Right lobe of liver (tissue), 6 donors: Measurements from ENCODE around the gene DNAJB4. TPM values are rescaled to one million over a fixed set of nuclear protein-coding genes. Genes with fewer than 3 reads are reported as not detected.

ENCODE experiments used
- ATAC-seq, 4 donors: fragments of 200-7000 bp; cut with Tn5 transposase; one replicate each; pipeline ENCODE4 v1.9.1; 2020; ENCODE audit warnings: mild to moderate bottlenecking in 4 of 4, moderate library complexity in 4 of 4
- DNase-seq, 3 donors: peaks; one replicate each; pipeline ENCODE4 v3.0.0-alpha.2; 2020
- H3K27ac ChIP-seq, 3 donors: fragments of 200-600 bp; one replicate each; pipeline ENCODE4 v1.8.0; 2022
- H3K27me3 ChIP-seq, 2 donors: fragments of 200-600 bp; one replicate each; pipeline ENCODE4 v1.8.0; 2022
- H3K36me3 ChIP-seq, 4 donors: fragments of 200-600 bp; sonication (generic) in 1 of 4; one replicate each; pipeline versions ENCODE4 v1.5.1 to v1.8.0; 2017 to 2022; ENCODE audit warnings: control low read depth in 1 of 4
- H3K4me1 ChIP-seq, 4 donors: fragments of 200-600 bp; sonication (generic) in 1 of 4; one replicate each; pipeline versions ENCODE4 v1.5.1 to v1.8.0; 2017 to 2022; ENCODE audit warnings: control low read depth in 1 of 4
- H3K4me3 ChIP-seq, 3 donors: fragments of 200-600 bp; one replicate each; pipeline ENCODE4 v1.8.0; 2022
- H3K9me3 ChIP-seq, 4 donors: fragments of 200-600 bp; sonication (generic) in 1 of 4; one replicate each; pipeline versions ENCODE4 v1.5.1 to v1.8.0; 2017 to 2022; ENCODE audit warnings: control low read depth in 1 of 4
- CTCF ChIP-seq, 4 donors: fragments of 200-600 bp in 3 of 4; fragments of 450-650 bp in 1 of 4; IDR thresholded peaks; one replicate each; pipeline versions ENCODE4 v1.5.1 to v1.8.0; 2016 to 2022; ENCODE audit warnings: antibody characterized with exemption in 4 of 4, mild to moderate bottlenecking in 2 of 4
- POLR2A ChIP-seq: fragments of 450-650 bp; IDR thresholded peaks from one replicate; pipeline ENCODE4 v1.6.1; 2017; ENCODE audit warnings: antibody characterized with exemption, mild to moderate bottlenecking
- WGBS: methylation state at CpG from one replicate; pipeline ENCODE4 v1.1.6; 2018; ENCODE audit warnings: low coverage, low lambda C conversion rate; ENCODE audit not compliant: insufficient coverage; ENCODE audit errors: missing lambda C conversion rate; 5-methylcytosine and 5-hydroxymethylcytosine counted together
- intact Hi-C, 2 donors: fragments of 100-400 bp; cut with DNase I; formaldehyde crosslinking; loops; one replicate each; pipeline versions ENCODE4 v1.11.2 to v1.14.1; 2022
- total RNA-seq, 6 experiments: library from RNA; depleted of rRNA in 2 of 6; stranded (reverse); fragments of >200 nt in 2 of 6; fragmentation: NEBNext Ultra II Directional in 3 of 6; extraction: Animal tissue kit (Norgen Biotek cat#: 25700) in 3 of 6; gene quantifications; one replicate each; pipeline versions ENCODE4 v1.1.0 to v1.2.4, GENCODE V29; 2016 to 2023
- donor health status: DM: no; HTN: yes; CAD: no.
- donor health status: DM: no; HTN: no; CAD: no.
- donor health status: DM: no; HTN: no; CAD: no.
- donor health status: DM: no; HTN: yes; CAD: no.
- donor health status: DM: no; HTN: yes; CAD: no.

The DNAJB4 gene
- total RNA-seq, 6 experiments from 2014 or later, result 10.9 to 21.7 (median 14.4) TPM

- Histone ChIP-seq H3K4me3 (no peak overlapping the region), H3K27me3 (no peaks in the 10 kb centered on the region), H3K36me3 (no peaks in the 10 kb centered on the region), H3K27ac (peak overlapping the region in 1 of 3 donors; percentile 20), H3K9me3 (no peaks in the 10 kb centered on the region), H3K4me1 (peaks cover 0 to 6% (median 2%) of the 10 kb centered on the region in 4 donors)
- TF ChIP-seq CTCF (IDR thresholded peaks at IDR 0.05) (no peak), POLR2A (no peak)
- intact Hi-C loops, result no loop called here
- DNase-seq (no peak), ATAC-seq (no peak)
Observed at GRCh38 chr1:77983997-77984355, 20.8 kb upstream of the DNAJB4 start.

- ATAC-seq (no peak), DNase-seq (no peak)
- no peak overlapping the region for H3K4me3 ChIP-seq
- H3K4me1 ChIP-seq, result peaks cover 0 to 6% (median 2%) of the 10 kb centered on the region in 4 donors
- H3K27me3 ChIP-seq, result no peaks in the 10 kb centered on the region
- TF ChIP-seq POLR2A, result no peak
- TF ChIP-seq CTCF (IDR thresholded peaks at IDR 0.05), result no peak
- intact Hi-C loops, result no loop called here
- H3K36me3 ChIP-seq, result no peaks in the 10 kb centered on the region
- no peak overlapping the region for H3K27ac ChIP-seq
- 74% methylated on average over 3 of the region's 4 CpGs for WGBS
- no peaks in the 10 kb centered on the region for H3K9me3 ChIP-seq
Observed at GRCh38 chr1:77984629-77985028, 20.1 kb upstream of the DNAJB4 start.

GRCh38 chr1:77986810-77987209 is 17.9 kb upstream of the DNAJB4 start:
- Histone ChIP-seq H3K4me1 (peaks cover 0 to 4% (median 0%) of the 10 kb centered on the region in 4 donors), H3K4me3 (no peak overlapping the region), H3K9me3 (no peaks in the 10 kb centered on the region), H3K27me3 (no peaks in the 10 kb centered on the region), H3K27ac (no peak overlapping the region), H3K36me3 (no peaks in the 10 kb centered on the region)
- intact Hi-C loops, result no loop called here
- no peak for DNase-seq
- TF ChIP-seq CTCF (IDR thresholded peaks at IDR 0.05) (no peak), POLR2A (no peak)
- ATAC-seq, result no peak

GRCh38 chr1:77987919-77988318 is 16.8 kb upstream of the DNAJB4 start:
- Histone ChIP-seq H3K36me3 (no peaks in the 10 kb centered on the region), H3K4me1 (peaks cover 0 to 4% (median 0%) of the 10 kb centered on the region in 4 donors)
- WGBS, result 87% methylated on average over 2 of the region's 2 CpGs

More at GRCh38 chr1:77987919-77988318, 16.8 kb upstream of the DNAJB4 start:
- Histone ChIP-seq H3K4me3 (no peak overlapping the region), H3K9me3 (no peaks in the 10 kb centered on the region), H3K27ac (no peak overlapping the region), H3K27me3 (no peaks in the 10 kb centered on the region)
- intact Hi-C loops, result no loop called here
- no peak for DNase-seq
- no peak for TF ChIP-seq POLR2A
- no peak for TF ChIP-seq CTCF (IDR thresholded peaks at IDR 0.05)
- ATAC-seq, result no peak
